Suppressor macrophage (primary cell): ENCODE measurements around the gene HOXD11.

Experiments
- DNase-seq, 4 experiments: peaks; one replicate each; pipeline ENCODE4 v3.0.0-alpha.2; 2020 to 2022

The HOXD11 gene

DNA sequence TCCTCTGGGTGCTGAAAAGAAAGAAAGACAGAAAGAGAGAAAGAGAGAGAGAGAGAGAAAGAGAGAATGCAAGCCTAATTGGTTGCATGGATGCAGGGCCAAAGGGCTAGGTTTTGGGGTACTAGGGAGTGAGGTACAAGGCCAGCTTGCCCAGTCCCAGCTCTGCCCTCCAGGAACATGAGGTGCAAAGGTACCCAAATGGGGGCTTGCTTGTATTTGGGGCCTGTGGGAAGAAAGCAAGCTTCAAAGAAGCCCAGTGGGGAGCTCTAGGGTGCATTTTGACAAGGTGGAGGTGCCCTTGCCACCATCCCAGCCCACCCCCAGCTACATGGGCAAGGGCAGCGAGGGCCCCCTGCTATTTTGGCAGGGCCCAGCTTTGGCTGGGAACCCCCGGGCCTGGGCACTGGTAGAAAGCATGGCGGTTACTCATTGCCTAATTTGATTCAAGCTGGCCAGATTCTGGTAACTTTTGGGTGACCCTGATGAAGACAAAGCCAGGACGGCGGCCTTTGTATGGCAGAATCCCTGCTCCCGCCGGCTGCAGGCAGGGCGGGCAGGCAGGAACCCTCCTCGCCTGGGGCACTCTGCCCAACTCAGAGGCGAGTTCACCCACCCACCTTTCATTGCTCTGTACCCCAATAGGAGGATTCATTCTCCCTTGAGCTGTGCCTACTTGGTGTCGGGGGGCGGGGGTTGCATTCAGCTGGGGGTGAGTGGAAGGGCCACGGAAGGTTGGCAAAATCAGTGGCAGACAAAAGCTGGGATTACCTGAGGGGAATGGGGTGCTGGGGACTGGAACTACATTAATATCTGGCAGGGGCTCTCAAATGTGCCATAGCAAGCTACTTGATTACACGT lies 43.7 kb downstream of the HOXD11 start:
- no peak for DNase-seq

DNA sequence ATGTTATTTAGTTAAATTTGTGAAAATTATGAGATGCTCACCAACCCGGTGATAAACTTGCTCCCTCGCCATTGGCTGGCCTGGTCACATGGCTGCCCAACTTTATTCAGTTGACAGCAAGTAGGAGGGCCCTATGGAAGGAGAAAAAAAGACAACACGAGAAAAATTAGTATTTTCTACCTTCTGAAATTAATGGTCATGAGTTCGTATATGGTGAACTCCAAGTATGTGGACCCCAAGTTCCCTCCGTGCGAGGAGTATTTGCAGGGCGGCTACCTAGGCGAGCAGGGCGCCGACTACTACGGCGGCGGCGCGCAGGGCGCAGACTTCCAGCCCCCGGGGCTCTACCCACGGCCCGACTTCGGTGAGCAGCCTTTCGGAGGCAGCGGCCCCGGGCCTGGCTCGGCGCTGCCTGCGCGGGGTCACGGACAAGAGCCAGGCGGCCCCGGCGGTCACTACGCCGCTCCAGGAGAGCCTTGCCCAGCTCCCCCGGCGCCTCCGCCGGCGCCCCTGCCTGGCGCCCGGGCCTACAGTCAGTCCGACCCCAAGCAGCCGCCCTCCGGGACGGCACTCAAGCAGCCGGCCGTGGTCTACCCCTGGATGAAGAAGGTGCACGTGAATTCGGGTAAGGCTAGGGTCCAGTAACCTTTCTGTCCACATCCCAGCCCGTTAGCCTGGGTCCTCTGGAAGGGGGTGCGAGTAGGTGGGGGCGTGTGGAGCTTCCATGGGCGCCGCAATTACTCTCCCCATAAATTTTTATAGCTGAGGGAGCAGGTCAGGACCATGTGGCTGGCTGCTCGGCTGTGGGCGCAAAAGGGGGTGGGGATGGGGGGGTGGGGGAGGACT lies 44.6 kb downstream of the HOXD11 start, which contains the start of gene HOXD4:
TSS of gene HOXD4 (plus strand) at position 109 of the 846 bp plus-strand sequence. CDS start at position 193, 84 bp downstream.
- no peak for DNase-seq

DNA sequence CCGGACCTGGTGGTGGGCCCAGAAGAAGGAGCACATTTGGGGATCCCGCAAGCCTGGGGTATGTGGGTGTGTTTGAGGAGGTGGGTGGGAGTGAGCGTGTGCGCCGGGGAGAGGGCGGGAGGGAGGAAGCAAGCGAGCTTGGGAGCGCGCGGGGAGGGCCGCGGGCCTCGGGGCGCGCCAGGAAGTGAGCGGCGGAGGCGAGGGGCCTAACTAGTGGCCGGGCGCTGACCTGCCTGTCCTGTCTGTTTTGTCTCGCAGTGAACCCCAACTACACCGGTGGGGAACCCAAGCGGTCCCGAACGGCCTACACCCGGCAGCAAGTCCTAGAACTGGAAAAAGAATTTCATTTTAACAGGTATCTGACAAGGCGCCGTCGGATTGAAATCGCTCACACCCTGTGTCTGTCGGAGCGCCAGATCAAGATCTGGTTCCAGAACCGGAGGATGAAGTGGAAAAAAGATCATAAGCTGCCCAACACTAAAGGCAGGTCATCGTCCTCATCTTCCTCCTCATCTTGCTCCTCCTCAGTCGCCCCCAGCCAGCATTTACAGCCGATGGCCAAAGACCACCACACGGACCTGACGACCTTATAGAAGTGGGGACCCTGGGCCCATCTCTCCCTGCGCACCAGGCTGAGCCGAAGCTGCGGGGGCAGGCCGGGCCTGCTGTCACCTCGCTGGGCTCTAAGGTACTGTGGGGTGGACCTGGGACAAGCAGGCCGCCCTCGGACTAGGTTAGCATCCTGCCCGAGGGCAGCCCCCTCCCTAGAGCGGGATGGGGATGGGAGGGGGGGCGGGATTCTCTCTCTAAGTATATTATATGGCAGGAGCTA lies 45.5 kb downstream of the HOXD11 start:
- DNase-seq: no peak

DNA sequence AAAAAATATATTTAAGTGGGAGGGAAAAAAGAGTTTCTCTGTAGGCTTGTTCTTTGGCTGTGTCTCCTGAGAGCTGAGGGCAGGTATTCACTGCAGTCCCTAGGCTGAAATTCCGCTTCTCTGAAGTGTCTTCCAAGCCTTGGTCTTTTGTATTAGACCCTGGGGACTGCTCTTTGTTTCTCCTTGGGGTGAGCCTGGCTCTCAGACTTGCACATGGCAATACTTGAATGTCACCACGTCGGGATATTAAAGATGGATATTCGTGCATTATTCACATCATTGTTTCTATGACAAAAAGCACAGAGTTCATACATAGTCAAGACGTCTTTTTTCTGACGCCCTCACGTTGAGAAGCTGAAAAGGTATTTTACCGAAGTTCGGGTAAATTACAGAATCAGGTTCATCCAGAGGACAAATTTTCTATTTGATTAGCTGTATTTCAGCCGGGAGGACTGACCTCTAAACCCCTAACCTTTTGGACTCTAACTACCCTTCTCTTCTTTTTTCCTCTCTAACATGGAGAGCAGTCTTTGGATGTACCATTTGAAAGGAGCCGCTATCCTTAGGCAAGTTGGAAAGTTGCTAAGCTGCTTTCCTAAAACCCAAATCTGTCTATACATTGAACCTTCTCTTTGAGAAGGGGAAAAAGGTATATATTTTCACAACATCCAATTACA lies 47.6 kb downstream of the HOXD11 start:
- no peak for DNase-seq

DNA sequence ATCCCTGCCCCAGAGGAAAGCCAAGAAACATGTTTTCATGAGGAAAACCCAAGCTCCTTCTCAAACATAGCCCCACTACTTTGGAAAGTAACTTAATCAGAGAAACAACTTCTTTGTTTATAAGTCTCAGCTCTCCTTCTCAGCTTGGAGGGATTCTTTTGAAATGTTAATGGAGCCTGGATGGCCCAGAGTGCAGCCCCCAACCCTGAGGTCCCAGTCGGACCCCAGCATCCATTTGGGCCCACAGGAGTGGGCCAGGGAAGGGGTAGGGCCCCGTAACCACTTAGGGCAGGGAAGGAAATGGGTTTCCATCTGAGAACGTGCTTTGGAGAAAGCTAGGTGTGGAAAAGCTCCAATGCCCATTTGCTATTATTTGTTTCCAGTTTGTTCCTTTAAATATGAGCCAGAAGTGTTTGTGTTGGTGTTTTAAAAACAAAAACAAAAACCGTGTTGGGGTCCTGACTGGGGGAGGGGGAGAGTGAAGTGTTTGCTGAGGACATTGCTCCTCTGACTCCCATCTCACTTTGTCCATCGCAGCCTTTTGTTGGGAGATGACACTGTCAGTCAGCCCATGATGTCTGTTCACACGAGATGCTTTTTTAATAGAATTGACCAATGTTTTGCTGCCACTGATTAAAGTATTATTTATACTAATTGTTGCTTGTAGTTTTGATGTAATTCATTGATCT lies 48.4 kb downstream of the HOXD11 start:
- no peak for DNase-seq

DNA sequence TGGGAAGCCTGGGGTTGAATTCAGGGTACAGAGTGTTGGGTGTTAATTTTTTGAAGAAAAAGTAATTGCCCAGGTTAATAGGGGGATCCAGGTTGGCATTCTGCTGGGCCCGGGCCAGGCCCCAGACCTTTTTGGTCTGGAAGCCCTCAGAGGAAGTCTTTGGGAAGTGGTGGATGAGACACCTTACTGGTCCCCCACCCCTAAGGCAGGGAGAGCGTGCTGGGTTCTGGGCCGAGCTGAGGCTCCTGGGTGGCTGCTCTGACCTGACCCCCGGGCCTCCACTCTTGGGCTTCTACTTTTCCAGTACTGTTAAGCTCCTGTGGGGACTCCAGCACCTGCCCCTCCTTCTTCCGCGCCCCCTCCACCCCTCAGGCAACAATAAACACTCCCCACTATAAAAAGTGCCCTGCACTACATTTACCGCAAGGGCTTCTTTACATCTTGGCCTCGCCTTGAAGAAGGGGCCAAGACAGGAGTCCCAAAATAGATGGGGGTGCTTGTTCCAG lies 49.3 kb downstream of the HOXD11 start:
- no peak for DNase-seq

DNA sequence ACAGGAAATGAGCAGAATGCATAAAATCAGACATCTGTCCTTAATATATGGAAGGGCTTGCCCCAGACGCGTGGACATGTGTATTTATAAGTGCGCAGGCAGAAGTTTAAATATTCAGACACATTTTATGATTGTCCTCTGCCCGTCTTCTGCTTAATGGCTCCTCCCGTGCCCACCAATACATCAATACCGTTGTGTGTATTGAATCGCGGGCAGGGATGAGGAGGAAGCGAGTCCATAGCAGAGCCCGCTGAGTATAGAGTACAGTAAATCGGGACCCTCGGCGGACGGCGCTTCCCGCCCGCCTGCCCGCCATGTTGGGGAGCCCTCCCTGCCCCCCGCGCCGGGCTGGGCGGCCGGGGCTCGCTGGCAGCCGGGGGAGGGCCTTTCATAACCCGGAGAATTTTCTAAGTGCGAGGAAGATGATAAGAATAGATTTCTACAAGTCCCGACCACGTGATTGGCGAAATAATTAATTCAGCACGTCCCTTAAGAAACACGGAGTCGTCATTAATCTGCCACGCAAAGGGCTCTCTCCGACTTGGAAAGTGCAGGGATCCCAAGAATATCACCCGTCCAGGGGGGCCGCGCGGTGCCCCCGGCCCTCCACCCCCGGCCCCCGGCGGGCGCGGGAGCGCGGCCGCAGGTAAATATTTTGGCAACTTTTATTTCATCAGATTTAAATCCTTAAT lies 49.9 kb downstream of the HOXD11 start, which contains the start of gene HOXD3:
TSS of gene HOXD3 (plus strand) at position 501 of the 692 bp plus-strand sequence. CDS start 11,808 bp downstream, outside the sequence.
- no peak for DNase-seq

DNA sequence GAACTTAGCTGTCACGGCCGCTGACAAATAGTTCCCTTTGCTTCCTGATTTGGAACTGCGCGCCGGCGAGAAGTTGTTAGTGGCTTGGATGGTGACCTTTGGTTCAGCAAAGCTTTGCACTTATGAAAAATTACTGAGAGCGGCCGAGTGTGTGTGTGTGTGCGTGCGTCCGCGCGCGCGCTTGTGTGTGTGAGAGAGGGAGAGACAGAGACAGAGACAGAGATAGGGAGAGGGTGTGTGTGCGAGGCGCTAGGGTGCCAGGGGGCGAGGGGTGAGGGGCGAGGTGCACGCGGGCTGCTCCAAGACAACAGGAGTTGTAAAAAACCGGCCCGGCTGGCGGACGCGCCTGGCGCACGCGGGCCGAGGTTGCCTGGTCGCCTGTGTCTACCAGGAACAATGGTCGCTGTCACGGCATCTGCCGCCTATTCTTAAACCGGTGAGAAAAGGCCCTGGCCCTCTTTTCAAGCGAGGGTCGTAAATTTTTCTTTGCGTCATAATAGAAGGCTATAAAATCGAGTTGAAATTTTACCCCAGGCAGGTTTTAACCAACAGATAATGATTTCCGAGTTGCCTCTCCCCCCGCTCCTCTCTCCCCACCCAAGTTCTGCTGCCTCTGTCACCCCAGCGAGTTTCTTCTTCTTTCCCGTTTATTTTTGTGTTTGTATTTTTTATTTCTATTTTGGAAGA lies 50.6 kb downstream of the HOXD11 start:
- no peak for DNase-seq

DNA sequence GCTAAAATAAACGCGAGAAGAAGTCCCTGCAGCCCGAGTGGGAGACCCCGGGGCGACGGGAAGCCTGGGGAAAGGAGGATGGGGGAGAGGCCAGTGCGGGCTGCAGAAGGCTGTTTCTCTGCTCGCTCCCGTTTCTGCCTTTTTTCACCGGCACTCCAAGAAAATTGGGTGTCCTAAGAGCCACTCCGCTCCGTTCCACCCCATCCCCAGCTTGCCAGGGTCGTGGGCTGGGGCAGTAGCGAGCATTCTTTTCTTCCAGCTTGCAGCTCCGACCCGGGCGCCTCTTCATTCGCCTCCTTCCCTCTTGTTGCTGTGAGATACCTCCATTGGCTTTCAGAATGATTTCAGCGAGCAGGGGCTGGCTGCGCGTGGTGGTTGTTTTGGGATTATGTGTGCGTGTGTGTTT lies 51.1 kb downstream of the HOXD11 start:
- no peak for DNase-seq

DNA sequence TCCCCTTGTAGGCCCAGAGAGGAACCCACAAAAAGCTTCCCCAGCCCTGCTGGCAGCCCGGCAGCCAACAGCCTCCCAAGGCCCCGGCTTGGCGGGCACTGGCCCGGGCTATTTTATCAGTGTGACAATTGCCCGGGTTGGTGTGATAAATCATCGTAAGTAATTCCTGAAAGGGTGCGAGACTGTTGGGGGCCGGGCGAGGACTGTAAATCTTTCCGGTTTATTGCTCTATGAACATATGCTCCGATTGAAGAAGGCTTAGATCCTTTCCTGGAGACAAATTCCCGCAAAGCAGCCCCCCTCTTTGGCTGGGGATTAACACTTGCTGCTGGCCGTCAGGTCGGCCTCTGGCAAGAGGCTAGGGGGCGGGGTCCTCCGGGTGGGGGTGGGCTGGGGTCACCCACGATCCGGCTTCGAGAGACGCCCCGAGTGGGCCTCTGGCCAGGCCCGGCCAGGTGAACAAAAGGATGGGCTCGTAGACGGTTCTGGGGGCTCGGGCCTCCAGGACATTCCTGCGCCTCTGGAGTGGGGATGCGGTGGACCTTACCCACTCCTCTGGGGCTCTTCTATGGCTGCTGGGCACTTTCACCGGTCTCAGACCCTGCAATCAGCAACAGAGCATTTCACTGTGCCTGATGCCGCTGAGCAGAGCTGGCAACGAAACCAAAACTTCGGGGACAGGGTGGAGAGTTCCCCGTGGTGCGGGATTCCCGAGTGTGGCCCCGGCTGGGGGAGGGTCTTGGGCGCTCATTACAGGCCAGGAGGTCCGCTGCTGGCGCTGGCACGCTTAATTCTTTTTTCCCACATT lies 52.0 kb downstream of the HOXD11 start:
- DNase-seq: no peak
